GM19395 (cell line): Measurements from ENCODE around the gene TEX19.
"Not testable (repeated sequence)": the region's sequence is repeated elsewhere in the genome, so short reads cannot be mapped to it uniquely, and the experiment has no call there.

ENCODE experiments used
- ATAC-seq: cut with Tn5 transposase; IDR thresholded peaks from one replicate; pipeline ENCODE4 v1.9.1; 2021; ENCODE audit warnings: mild to moderate bottlenecking, moderate library complexity; ENCODE audit not compliant: unreplicated experiment

TEX19 gene

DNA sequence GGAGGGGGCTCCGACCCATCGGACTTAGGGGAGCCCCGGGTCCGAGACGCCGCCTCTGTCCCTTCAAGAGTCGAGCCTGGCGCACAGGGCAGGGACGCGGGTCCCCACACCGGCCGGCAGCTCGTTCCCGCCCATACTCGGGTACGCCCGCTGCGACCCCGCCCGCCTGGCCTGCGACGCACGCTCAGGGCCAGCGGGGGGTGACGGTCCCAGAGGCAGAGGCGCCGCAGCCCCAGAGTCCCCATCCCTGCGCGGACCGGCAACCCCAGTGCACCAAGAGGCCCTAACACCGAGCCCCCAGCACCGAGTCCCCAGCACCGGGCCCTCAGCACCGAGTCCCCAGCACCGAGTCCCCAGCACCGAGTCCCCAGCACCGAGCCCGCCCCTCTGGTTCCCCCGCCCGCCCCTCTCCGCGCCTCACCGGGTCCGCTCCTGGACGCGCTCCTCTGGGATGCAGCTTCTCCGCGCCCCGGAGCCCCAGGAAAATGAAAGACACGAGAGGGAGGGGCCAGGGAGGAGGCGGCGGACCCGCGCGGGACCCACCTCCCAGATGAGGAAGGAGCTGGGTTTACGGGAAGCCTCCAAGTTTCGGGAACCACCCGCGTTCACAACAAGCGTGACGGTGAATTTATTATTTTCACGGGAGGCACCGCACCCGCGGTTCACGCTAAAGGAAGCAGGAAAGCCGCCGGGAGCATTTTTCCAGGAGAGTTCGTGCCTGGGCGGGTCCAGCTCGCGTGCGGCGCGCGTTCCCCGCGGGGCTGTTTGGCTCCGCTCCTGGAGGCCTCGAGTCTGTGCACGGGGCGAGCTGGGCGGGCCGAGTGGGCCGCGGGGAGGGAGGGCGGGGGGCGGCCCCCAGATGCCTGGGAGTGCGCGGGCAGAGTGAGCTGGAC lies 25.5 kb upstream of the TEX19 start, which contains the start of gene SECTM1:
Gene SECTM1, minus strand, starts transcription at position 488 of the 893 bp plus-strand sequence. CDS start 6,526 bp downstream, outside the sequence.
- ATAC-seq, result no peak

DNA sequence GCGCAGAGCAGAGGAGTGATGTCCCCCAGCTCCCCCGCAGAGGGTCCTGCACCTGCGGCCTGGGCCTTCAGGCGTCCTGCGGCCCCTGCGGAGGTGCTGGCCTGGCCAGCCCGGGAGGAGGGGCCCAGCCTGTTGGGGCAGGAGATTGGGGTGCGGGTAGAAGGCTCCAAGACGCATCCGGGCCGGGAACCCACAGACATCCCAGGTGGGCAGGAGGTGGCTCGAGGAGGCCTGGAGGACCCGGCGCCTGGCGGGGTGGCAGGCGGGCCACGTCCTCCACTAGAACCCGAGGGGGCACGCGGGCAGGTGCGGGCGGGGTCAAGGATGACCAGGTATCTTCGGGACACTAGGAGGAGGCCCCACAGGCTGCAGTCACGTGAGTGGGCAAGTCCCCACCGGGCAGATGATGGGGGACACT lies 24.8 kb upstream of the TEX19 start:
- no peak for ATAC-seq

DNA sequence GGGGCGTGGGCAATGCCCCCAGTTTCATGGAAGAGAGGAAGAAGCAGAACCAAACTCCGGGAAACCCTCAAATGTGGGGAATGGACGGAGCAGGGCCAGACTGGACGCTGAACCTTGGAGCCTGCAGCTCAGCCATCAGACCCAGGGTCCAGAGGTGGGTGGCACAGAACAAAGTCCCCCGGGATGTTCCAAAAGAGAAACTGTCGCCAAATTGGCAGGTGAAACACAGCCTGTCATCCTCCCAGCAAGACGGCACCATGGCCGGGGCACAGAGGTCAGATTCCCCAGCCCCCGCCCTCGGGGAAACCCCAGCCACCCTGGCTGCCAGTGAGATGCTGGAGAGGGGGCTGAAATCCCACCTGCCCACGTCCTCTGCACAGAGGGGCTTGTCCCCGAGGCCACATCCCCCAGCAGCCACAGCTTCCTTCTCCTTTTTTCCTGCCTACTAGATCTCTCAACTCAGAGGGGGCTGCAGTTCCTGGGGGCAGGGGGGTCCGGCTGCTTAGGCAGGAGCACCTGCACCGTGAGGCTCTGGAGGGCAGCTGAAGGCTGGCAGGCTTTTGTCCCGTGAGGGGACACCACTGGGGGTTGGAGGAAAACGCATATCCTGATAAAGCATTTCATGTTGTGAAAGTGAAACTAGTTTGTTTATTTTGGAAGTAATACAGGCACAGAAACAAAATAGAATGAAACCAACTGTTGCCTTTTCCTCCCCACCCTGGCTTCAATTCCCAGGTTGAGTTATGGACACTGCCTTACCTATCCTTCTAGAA lies 24.2 kb upstream of the TEX19 start:
- no peak for ATAC-seq

DNA sequence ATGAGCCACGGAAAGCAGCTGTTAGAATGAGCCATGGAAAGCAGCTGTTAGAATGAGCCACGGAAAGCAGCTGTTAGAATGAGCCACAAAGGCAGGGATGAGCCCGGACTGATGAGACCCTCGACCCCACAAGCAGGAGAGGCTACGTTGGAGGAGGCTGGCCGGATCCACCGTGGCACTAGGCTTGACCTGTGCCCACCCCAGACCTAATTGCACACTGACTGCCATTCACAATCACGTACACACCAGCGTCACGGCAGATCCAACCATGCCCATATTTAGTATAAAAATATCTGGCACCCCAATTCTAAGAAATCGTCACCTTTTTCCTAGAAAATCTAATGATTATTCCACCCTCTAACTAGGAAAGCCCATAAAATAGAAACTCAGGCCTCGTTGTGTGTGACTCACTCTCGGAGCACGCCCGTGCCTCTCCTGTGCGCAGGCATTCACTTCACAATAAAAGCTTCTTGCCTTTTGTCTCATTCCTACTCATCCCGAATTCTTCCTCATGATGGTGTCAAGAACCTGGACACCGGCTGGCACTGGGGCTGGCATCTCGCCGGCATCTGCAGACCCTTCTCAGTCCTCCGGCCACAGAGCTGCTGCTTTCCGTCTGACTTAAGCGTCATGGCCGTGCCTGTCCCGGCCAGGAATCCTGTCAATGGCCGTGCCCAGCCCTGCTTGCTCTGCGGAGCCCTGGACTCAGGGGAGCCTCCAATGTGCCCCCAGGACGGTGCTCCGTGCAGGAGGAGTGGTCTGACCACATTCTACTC lies 20.0 kb upstream of the TEX19 start:
- ATAC-seq, result no peak

DNA sequence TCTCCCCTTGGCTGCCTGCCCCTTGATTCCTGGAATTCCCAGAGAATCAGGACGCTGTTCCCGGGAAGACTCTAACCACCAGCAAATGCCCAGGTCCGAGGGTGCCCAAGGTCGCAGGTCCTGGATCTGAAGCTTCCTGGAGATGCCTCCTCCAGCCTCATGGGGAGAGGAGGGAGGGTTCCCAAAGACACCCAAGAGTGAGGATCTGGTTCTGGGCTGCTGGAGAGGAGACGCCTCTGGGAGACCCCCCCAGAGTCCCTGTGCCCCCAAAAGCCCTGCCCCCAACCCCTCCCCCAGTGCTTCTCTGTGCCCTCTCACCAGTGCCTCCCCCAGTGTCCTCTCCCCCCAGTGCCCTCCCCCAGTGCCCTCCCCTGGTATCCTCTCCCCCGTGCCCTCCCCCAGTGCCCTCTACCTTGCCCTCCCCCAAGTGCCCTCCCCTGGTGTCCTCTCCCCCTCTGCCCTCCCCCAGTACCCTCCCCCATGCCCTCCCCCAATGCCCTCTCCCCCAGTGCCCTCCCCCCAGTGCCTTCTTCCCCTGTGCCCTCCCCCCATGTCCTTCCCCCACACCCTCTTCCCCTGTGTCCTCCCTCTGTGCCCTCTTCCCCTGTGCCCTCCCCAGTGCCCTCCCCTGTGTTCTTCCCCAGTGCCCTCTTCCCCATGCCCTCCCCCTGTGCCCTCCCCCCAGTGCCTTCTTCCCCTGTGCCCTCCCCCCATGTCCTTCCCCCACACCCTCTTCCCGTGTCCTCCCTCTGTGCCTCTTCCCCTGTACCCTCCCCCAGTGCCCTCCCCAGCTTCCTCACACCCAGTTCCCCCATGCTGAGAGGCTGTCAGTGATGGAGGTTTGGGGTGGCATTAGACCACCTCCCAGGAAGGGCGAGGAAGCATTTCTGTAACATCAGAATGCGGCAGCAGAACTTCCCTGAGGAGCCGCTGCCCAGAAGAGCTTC lies 19.1 kb upstream of the TEX19 start:
- ATAC-seq, result no peak

DNA sequence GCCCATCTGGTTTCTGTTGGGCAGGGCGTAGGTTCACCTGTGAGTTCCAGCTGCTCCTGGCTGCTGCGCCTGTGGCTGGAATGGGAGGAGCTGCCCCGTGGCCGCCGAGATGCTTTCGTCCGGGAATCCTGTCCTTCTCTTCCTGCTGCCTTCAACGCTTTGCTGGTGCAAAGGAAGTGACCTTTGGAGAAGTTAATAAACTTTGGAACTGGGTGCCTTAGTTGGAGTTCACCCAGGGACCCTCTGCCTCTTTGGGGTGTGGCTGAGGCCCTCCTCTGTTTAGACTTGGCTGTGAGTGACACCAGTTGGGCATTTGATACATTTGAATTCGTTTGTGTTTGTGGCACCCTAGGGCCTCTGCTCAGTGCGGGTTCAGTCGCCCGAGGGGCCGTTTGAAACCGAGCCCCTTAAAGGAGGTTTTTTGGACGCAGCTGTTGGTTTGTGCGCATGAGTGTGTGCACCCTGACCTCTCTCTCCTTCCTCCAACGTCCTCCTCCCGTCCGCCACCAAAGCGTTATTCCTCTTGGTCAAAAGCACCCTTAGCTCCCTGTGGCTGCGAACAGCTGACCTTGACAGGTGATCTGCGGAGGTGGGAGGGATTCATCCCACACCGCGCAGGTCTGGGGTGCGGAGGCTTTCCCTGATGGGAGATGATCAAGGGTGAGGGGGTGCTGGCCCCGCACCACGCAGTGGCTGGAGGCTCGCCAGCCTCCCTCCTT lies 16.5 kb upstream of the TEX19 start:
- ATAC-seq, result no peak

DNA sequence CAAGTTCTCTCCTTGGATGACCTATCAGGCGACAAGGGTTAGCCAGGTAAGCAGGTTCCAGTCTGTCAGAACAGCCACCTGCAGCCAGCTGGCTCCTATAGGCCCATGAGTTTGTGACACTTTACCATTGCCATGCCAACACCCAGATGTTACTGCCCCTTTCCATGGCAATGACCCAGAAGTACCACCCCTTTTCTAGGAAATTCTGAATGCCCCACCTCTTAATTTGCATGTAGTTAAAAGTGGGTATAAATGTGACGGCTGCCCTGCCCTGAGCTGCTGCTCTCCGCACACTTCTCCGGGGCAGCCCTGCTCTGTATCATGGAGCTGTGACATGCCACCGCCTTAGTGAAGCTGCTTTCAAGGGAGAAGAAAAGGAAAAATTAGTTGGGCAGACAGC lies 15.5 kb upstream of the TEX19 start:
- ATAC-seq, result no peak

DNA sequence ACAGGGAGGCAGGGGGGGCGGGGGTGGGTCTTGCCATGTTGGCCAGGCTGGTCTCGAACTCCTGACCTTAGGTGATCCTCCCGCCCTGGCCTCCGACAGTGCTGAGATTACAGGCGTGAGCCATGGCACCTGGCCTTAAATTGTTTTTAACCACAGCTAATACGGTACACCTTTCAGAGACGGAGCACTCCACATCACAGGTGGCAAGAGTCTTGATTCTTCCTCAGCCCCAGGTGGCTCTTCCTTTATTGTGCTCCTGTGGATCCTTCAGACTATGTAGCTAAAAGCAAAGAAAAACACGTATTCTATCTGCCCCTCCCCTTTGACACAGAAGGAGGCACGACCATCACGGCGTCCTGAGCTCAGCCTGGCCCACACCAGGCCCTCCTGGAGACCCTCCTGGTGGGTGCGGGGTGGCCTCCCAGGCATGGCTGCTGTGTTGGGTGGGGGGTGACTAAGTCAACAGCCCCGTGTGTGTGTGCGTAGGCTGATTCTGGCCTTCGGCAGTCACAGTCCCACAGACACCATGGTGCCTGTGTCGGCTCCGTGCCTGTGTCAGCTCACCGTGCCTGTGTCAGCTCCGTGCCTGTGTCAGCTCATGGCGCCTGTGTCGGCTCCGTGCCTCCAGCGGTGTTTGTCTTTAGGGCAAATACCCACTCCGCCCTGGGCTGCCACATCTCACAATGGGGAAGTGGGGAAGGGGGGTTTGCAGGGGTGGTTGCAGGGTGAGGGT lies 14.7 kb upstream of the TEX19 start:
- ATAC-seq, result no peak

DNA sequence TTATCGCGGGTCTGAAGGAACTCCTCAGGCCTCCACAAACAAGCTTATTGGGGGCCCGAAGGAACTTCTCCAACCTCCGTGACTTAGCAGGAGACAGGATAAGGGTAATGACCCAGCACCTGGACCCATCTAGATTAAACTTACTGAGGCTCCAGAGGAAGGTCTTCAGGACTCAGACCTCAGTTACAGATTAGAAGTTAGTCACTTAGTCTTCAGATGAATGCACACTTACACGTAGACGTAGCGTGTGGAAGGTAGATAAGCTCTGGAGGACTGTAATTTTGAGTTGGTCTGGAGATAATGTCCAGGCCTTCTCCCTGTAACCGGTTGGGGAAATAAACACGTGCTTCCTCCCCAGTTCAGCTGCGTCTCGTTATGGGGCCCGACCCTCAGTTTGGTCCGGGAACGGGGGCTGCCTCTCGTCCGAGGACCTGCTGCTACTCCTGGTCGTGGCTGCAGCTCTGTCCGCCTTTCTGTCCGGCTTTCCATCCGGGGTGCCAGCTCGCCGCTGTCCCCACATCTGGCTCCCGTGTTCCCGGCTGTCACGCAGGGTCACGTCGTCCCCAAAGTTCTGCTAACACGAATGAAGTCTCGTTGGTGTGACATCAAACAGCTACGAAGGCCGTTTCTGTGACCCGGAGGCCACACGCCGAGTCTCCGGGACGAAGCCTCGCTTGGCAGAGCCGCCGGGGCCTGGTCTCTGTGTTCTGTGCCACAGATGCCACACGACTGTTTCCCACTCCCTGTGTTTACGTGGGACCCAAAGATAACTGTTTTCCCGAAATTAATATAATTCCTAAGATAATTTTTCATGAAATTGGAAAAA lies 13.7 kb upstream of the TEX19 start:
- ATAC-seq, result no peak

DNA sequence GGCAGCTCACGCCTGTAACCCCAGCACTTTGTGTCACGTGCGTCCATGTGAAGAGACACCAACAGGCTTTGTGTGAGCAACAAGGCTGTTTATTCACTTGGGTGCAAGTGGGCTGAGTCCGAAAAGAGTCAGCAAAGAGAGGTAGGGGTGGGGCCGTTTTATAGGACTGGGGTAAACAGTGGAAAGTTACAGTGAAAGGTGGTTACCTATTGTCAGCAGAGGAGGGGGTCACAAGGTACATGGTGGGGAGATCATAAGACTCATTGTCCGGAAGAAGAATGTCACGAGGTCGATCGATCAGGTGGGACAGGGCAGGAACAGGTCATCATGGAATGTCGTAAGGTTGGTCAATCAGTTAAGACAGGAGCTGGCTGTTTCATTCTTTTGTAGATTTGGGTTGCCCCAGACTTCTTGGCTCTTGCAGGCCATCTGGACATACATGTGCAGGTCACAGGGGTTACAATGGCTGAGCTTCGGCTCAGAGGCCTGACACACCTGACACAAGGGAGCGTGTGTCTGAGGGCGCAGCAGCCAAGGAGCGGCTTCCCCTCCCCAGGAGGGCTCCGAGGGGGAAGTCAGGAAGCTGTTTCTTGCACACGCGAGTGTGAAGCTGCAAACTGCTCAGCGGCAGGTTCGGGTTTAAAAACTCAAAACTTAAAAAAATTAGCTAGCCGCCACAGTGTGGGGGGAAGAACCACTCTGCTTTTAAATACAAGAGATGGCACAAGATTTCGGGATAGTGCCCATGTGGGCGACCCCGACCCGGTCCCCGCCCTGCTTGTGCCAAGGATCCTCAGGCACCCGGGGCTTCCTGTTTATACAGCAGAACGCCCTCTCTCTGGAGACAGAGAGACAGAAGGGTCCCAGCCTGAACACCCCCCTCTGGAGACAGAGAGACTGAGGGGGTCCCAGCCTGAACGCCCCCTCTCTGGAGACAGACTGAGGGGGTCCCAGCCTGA lies 12.4 kb upstream of the TEX19 start:
- ATAC-seq, result no peak

DNA sequence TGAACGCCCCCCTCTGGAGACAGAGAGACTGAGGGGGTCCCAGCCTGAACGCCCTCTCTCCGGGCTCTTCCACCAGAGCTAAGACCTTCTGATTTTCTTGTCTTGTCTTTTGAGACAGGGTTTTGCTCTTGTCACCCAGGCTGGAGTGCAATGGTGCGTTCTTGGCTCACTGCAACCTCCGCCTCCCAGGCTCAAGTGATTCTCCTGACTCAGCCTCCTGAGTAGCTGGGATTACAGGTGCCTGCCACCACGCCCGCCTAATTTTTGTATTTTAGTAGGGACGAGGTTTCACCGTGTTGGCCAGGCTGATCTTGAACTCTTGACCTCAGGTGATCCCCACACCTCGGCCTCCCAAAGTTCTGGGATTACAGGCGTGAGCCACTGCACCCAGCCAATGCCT lies 11.1 kb upstream of the TEX19 start:
- not testable (repeated sequence) for ATAC-seq

DNA sequence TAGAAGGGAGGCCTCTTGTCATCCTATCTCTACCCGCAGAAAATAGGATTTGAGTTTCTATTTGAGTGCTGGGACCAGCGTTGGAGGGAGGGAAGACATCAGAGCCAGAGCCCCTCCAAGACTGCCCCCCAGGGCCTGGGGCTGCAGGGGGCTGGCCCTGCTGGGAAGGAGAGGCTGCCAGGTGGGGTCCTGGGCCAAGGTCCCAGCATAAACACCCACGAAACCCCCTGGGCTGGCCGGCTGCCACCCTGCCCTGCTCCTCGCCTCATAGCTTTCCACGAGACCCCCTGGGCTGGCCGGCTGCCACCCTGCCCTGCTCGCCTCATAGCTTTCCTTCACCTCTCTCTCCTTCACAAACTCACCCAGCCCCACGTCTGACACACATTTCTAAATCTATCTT lies 10.6 kb upstream of the TEX19 start:
- no peak for ATAC-seq

DNA sequence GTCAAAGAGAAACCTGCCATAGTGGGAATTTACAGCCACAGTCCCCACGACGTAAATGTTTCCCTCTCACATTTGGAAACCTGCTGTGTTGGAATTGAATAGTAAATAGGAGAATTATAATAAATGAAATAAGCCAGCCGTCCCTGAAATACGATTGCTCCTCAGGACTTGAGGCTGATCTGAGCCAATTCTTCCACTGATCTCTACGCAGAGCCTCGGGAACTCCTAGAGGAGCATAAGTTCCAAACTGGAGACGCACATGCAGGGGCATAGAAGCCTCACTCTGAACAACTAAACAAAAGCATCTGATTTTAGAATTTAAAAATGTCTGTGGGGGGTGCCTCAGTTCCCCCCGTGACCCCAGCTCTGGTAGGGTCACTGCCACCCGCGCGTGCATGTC lies 10.2 kb upstream of the TEX19 start:
- no peak for ATAC-seq

DNA sequence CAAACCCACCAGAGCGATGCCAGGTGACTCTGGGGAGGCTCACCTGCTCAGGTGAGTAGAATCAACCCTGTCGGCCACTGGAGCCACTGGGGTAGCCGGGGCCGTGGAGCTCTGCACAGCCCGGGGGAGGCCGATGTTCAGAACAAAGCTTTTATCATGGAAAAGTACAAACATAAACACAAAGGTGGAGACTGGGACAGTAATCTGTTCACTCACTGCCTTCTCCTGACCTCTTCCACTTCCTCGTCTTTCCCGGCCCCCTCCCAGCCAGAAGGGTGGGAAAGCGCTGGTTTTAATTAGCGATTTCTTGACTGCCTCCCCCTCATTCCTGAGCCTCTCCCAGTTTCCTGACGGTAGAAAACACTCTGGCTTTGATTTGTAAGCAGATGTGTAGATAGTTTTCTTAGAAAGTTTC lies 9.8 kb upstream of the TEX19 start:
- ATAC-seq, result no peak

DNA sequence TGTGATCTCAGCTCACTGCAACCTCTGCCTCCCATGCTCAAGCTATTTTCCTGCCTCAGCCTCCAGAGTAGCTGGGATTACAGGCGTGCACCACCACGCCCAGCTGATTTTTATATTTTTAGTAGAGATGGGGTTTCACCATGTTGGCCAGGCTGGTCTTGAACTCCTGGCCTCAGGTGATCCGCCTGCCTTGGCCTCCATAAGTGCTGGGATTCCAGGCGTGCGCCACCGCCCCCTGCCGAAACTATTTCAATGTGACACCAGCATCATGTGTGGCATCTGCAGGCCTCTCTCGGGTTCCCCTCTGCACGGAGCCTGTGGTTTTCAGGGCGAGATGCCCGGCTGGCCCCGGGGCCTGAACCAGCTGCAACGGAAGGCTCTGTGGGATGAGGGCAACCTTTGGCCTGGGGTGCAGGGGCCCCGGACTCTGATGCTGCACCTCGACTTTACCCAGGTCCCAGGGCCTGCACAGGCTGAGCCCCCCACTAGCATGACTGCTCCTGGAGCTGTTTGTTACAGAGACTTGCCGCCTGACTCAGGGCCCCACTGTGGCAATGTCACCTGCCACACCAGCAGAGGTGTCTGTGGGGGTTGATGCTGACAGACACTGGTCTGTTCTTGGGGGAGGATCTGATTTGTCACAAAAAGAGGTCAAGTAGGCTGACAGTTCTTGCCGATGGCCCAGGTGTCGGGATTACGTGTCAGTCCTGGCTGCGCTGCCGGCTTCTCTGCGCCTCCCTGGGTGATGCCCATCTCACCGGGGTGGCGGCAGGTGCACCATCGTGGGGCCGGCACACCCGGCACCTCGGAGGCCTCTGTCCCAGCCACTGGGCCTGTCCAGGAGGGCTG lies 8.6 kb upstream of the TEX19 start:
- no peak for ATAC-seq

DNA sequence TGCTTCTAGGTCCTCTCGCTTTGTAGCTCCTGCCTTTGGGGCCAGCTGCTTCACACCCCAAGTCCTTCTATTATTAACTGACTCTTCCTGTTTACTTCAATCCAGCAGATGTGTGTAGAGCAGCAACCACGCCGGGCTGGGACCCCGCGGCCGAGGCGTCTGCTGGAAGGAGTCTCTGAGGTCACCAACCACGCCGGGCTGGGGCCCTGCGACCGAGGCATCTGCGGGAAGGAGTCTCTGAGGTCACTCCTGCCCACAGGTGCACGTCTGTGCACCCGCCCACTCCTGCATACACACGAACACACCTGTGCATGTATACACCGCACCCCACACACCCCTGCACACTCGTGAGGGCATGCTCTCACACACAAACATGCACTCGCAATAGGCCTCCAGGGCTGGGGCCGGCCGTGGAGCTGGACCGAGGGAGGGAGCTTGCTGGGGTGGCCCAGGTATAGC lies 7.8 kb upstream of the TEX19 start:
- ATAC-seq, result peak; percentile 60
